HCT116 (cell line): ENCODE results near the gene ZBTB20. TPM values are rescaled to one million over a fixed set of nuclear protein-coding genes. Genes with fewer than 3 reads are reported as not detected.

ENCODE experiments used
- ATAC-seq: fragments of 200-7000 bp; cut with Tn5 transposase; 2 replicates; pipeline ENCODE4 v1.9.1; 2020; ENCODE audit warnings: mild to moderate bottlenecking, moderate library complexity
- BruUV-seq: library from RNA; stranded (reverse); fragments of 400-500 nt; replicated peaks from 2 replicates; lab custom pipeline; 2021; lab: Mats Ljungman, UMichigan
- CTCF ChIA-PET: fragments of 300-600 bp; sonication (Branson Sonifier 250); formaldehyde crosslinking; loops from one replicate; lab custom pipeline; 2021; ENCODE audit warnings: antibody characterized with exemption; lab: Charles Lee
- POLR2A ChIA-PET: fragments of 300-600, 350-600 bp; sonication (Branson Sonifier 250); formaldehyde crosslinking; loops from one replicate; lab custom pipeline; 2021; ENCODE audit warnings: antibody characterized with exemption; lab: Charles Lee
- RAD21 ChIA-PET, 2 experiments: fragments of 300-600 bp; sonication (Branson Sonifier 250); formaldehyde crosslinking; loops; one replicate each; lab custom pipeline; 2023; ENCODE audit warnings: low total read pairs in 2 of 2; ENCODE audit not compliant: uncharacterized antibody in 2 of 2, unreplicated experiment in 2 of 2, low non-redundant PET in 1 of 2; lab: Charles Lee
- DNase-seq: peaks from one replicate; pipeline ENCODE4 v3.0.0-alpha.2; 2010; ENCODE audit warnings: low read depth, low spot score
- H2AFZ ChIP-seq: fragments of 200-600 bp; shearing (Covaris generic), sonication (generic); 2 replicates; pipeline ENCODE4 v1.6.1; 2017; ENCODE audit warnings: low read depth, mixed run types, mixed read lengths, antibody characterized with exemption, low read length; ENCODE audit not compliant: poor library complexity, severe bottlenecking
- H3K27ac ChIP-seq: 2 replicates; pipeline ENCODE4 v1.5.1; 2012; ENCODE audit warnings: low read depth, low read length
- H3K27me3 ChIP-seq: fragments of 200-600 bp; sonication (generic); 2 replicates; pipeline ENCODE4 v1.6.1; 2016; ENCODE audit warnings: mixed run types, low read length, mixed read lengths; ENCODE audit not compliant: insufficient read depth
- H3K36me3 ChIP-seq, 2 experiments: fragments of 200-500 bp in 1 of 2; fragments of 200-600 bp in 1 of 2; sonication (Bioruptor generic) in 1 of 2; sonication (generic) in 1 of 2; 2 replicates each; pipeline versions ENCODE4 v1.5.1 to v1.6.1; 2014 to 2016; ENCODE audit warnings: low read length in 2 of 2, inconsistent platforms in 1 of 2, mixed read lengths in 1 of 2, mixed run types in 1 of 2; ENCODE audit not compliant: insufficient read depth in 2 of 2, control insufficient read depth in 1 of 2
- H3K4me1 ChIP-seq, 2 experiments: fragments of 200-600 bp in 1 of 2; sonication (generic) in 1 of 2; 2 replicates each; pipeline versions ENCODE4 v1.5.1 to v1.6.1; 2012 to 2017; ENCODE audit warnings: low read length in 2 of 2, inconsistent platforms in 1 of 2, mild to moderate bottlenecking in 1 of 2, mixed read lengths in 1 of 2, mixed run types in 1 of 2, moderate library complexity in 1 of 2; ENCODE audit not compliant: insufficient read depth in 2 of 2, control insufficient read depth in 1 of 2
- H3K4me2 ChIP-seq: fragments of 200-600 bp; sonication (generic); 2 replicates; pipeline ENCODE4 v1.6.1; 2017; ENCODE audit warnings: mixed run types, low read length, mixed read lengths
- H3K4me3 ChIP-seq, 2 experiments: fragments of 200-600 bp in 1 of 2; sonication (generic) in 1 of 2; replicated peaks in 1 of 2; 2 replicates each; pipeline ENCODE4 v1.5.1; 2011 to 2016; ENCODE audit warnings: low read length in 2 of 2, control low read depth in 1 of 2, low read depth in 1 of 2, mild to moderate bottlenecking in 1 of 2, mixed read lengths in 1 of 2, mixed run types in 1 of 2
- H3K79me2 ChIP-seq: fragments of 200-600 bp; sonication (generic); 2 replicates; pipeline ENCODE4 v1.6.1; 2017; ENCODE audit warnings: mild to moderate bottlenecking, mixed run types, low read length, moderate library complexity, mixed read lengths; ENCODE audit not compliant: insufficient read depth
- H3K9ac ChIP-seq: fragments of 200-600 bp; sonication (generic); 2 replicates; pipeline ENCODE4 v1.6.1; 2016; ENCODE audit warnings: low read length, mixed read lengths
- H3K9me2 ChIP-seq: fragments of 200-600 bp; sonication (generic), shearing (Covaris generic); 2 replicates; pipeline ENCODE4 v1.6.1; 2017; ENCODE audit warnings: mixed run types, mild to moderate bottlenecking, moderate library complexity; ENCODE audit not compliant: insufficient read depth
- H3K9me3 ChIP-seq, 2 experiments: fragments of 200-500 bp in 1 of 2; fragments of 200-600 bp in 1 of 2; sonication (Bioruptor generic) in 1 of 2; sonication (generic) in 1 of 2; 2 replicates each; pipeline ENCODE4 v1.6.1; 2014 to 2017; ENCODE audit warnings: low read length in 2 of 2, mixed read lengths in 2 of 2, inconsistent platforms in 1 of 2, low read depth in 1 of 2, mild to moderate bottlenecking in 1 of 2, mixed run types in 1 of 2, moderate library complexity in 1 of 2; ENCODE audit not compliant: control insufficient read depth in 1 of 2, insufficient read depth in 1 of 2
- H4K20me1 ChIP-seq: fragments of 200-600 bp; sonication (generic), shearing (Covaris generic); 2 replicates; pipeline ENCODE4 v1.6.1; 2017; ENCODE audit warnings: mixed run types, mild to moderate bottlenecking, moderate library complexity; ENCODE audit not compliant: insufficient read depth
- ATF3 ChIP-seq: IDR thresholded peaks from 2 replicates; pipeline ENCODE4 v1.6.1; 2012
- EGR1 ChIP-seq: IDR thresholded peaks from 2 replicates; pipeline ENCODE4 v1.6.1; 2012; ENCODE audit warnings: low read depth
- ELF1 ChIP-seq: IDR thresholded peaks from 2 replicates; pipeline ENCODE4 v1.6.1; 2012; ENCODE audit warnings: low read depth, borderline replicate concordance
- EZH2phosphoT487 ChIP-seq: fragments of 200-600 bp; IDR thresholded peaks from 2 replicates; pipeline ENCODE4 v1.6.1; 2018; ENCODE audit warnings: antibody characterized with exemption, borderline replicate concordance
- JUND ChIP-seq: IDR thresholded peaks from 2 replicates; pipeline ENCODE4 v1.6.1; 2012
- SP1 ChIP-seq: IDR thresholded peaks from 2 replicates; pipeline ENCODE4 v1.6.1; 2012; ENCODE audit warnings: low read depth
- intact Hi-C: fragments of 100-400 bp; cut with micrococcal nuclease; formaldehyde crosslinking; loops from 2 replicates; pipeline ENCODE4 v1.10.0; 2022
- total RNA-seq: library from RNA; stranded (reverse); gene quantifications from one replicate; pipeline ENCODE4 v1.2.1, GENCODE V29; 2021; ENCODE audit not compliant: unreplicated experiment

ZBTB20 gene
- total RNA-seq, 1 experiment from 2014 or later = 42.1 TPM

DNA sequence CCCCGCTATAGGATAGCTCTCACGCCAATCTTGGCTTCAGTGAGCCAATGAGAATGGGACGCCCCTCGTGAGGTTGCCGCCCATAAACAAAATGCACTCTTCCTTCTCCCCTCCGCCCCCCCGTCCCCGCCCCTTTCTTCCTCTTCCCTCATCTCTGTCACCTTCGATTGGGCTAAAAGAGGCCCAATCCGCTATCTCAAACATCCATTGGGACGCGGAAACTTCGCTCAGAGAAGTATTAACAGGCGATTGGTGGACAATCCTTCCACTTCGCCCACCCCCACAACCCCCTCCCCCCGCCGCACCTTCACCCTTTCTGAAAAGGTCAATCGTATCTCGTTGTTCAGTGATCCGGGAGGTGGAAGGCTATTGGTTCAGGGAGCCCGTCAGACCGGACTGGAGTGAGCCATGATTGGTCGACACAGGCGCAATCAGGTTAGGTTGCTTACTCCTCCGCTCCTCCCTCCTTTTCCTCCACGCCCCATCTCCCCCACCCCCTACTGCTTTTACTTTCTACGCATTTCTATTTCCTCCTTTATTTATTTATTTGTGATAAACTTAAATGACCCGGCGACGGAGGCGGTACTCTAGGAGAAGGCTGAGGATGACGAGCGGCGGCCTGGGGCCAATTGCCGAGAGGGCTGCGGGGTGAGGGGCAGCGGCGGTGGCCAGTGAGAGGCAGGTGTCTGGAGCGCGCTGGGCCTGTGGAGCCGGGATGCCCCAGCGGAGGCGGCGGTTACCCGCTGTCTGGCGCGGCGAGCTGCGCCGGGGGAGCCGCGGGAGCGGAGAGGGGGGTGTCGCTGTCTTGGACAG is 447 bp upstream of the ZBTB20 start (continued):
- TF ChIP-seq ELF1 (no peak), EZH2phosphoT487 (no peak), ATF3 (no peak), SP1 (peak; percentile 95), JUND (no peak)

- Histone ChIP-seq H2AFZ (peak overlapping the region; percentile 62), H3K27ac (peak overlapping the region; percentile 69), H3K27me3 (no peaks in the 10 kb centered on the region), H3K79me2 (peaks cover 3% of the 10 kb centered on the region; the same call in 1 of the 2 replicates), H3K4me2 (peak overlapping the region; percentile 75), H3K4me3 (peak overlapping the region; percentile 75 to 79), H3K36me3 (no peaks in the 10 kb centered on the region), H3K9me3 (no peaks in the 10 kb centered on the region), H4K20me1 (no peaks in the 10 kb centered on the region), H3K4me1 (peaks cover 9 to 17% of the 10 kb centered on the region in 2 experiments; a peak in 3 of 4 replicates), H3K9ac (peak overlapping the region; percentile 75), H3K9me2 (no peaks in the 10 kb centered on the region)
- TF ChIP-seq ELF1 = 0 out of 2 replicates have a peak, but pooled peaks have one; percentile 13
- TF ChIP-seq EGR1 = no peak
- ChIA-PET POLR2A (interaction anchor here (0.6 to 2.2 kb wide), 3 partner anchors 11 to 563 kb away, joined by 3 to 13 read pairs (median 3); no protein-coding TSS in a partner anchor), RAD21 (interaction anchor here in 1 of 2 experiments (0.7 kb wide), 1 partner anchor 416 kb away, joined by 4 read pairs; no protein-coding TSS in a partner anchor), CTCF (interaction anchor here (0.6 to 1.3 kb wide), 4 partner anchors 11 to 561 kb away, joined by 3 to 6 read pairs (median 4); no protein-coding TSS in a partner anchor)
- TSS peak; percentile 38 for BruUV-seq
- intact Hi-C loops = no loop called here
- ATAC-seq = no peak
- DNase-seq = peak; percentile 19
Observed at GRCh38 chr3:115146032-115146417, 1.1 kb downstream of the ZBTB20 start.
